ENCODE results near the gene MYO1C.

DNA sequence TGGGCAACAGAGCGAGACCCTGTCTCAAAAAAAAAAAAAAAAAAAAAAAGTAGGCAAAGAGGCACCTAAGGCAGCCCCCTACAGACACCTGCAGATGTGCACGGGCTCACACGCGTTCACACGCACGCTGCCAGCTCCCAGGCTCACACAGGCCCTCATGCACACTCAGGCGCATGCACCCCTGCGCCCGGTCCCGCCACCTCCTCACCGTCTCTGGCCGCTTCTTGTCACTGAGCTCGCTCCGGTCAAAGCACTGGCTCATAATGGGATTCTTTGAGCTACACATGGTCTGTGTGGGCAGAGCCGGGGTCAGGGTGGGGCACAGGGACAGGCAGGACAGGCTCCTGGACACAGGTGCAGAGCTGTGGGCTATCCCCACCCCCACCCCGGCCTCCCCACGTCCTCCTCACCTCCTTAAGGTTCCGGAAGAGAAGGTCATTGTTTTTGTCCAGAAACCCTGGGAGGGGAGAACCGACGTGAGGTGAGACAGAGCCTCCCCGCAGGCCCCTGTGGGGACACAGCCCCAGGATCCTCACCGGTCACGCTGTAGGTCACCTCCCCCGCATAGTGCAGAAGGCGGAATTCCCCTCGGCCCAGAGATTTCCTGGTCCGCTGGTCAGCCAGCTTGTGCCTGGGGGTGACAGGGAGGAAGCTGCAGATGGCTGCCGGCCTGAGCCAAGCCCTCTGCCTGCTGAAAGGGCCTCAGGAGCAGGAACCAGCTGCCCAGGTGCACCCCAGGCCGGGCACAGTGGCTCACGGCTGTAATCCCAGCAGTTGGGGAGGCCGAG is 17.9 kb downstream of the MYO1C start:
- TF ChIP-seq, protein P1, sequence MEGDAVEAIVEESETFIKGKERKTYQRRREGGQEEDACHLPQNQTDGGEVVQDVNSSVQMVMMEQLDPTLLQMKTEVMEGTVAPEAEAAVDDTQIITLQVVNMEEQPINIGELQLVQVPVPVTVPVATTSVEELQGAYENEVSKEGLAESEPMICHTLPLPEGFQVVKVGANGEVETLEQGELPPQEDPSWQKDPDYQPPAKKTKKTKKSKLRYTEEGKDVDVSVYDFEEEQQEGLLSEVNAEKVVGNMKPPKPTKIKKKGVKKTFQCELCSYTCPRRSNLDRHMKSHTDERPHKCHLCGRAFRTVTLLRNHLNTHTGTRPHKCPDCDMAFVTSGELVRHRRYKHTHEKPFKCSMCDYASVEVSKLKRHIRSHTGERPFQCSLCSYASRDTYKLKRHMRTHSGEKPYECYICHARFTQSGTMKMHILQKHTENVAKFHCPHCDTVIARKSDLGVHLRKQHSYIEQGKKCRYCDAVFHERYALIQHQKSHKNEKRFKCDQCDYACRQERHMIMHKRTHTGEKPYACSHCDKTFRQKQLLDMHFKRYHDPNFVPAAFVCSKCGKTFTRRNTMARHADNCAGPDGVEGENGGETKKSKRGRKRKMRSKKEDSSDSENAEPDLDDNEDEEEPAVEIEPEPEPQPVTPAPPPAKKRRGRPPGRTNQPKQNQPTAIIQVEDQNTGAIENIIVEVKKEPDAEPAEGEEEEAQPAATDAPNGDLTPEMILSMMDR (IDR thresholded peaks at IDR 0.05 in 4 of 5, conservative IDR thresholded peaks at IDR 0.05 in 1 of 5) = no peak
- TF ChIP-seq POLR2A (IDR thresholded peaks at IDR 0.05) = no peak

All from gastrocnemius medialis (tissue), 4 donors.